HepG2 (cell line): ENCODE measurements around the gene FARSB. TPM values are rescaled to one million over a fixed set of nuclear protein-coding genes. Genes with fewer than 3 reads are reported as not detected.
A peak's percentile ranks its signal among the peaks of the same experiment; 100 is the strongest.

Experiments used
- ATAC-seq: fragments of 200-7000 bp; cut with Tn5 transposase; 3 replicates; pipeline ENCODE4 v1.9.1; 2020; ENCODE audit warnings: mild to moderate bottlenecking, moderate library complexity
- BruUV-seq: library from RNA; stranded (reverse); fragments of 400-500 nt; replicated peaks from 2 replicates; lab custom pipeline; 2021; lab: Mats Ljungman, UMichigan
- CTCF ChIA-PET: fragments of 300-600 bp; formaldehyde crosslinking; extraction: SDS; loops from one replicate; lab custom pipeline; 2021; ENCODE audit warnings: low total read pairs, inconsistent platforms, low intra/inter-chr PET ratio; lab: Yijun Ruan, JAX
- POLR2A ChIA-PET: fragments of 350-600 bp; sonication (Branson Sonifier 250); formaldehyde crosslinking; loops from one replicate; lab custom pipeline; 2020; ENCODE audit warnings: antibody characterized with exemption, inconsistent platforms; lab: Yijun Ruan, JAX
- DNase-seq: peaks from one replicate; pipeline ENCODE4 v3.0.0-alpha.2; 2015; ENCODE audit warnings: low spot score
- FAIRE-seq: peaks from 3 replicates; lab custom pipeline; 2011; peaks lifted over from hg19 to GRCh38; lab: Jason Lieb, UNC
- H2AFZ ChIP-seq: one replicate; pipeline ENCODE4 v1.6.1; 2011; ENCODE audit warnings: low read length, inconsistent platforms
- H3K27ac ChIP-seq: fragments of 300-600 bp; 3 replicates; pipeline ENCODE4 v1.8.0; 2011; ENCODE audit warnings: mixed run types, mild to moderate bottlenecking, mixed read lengths, low read length, inconsistent platforms; ENCODE audit not compliant: insufficient read depth; ENCODE audit errors: extremely low read length
- H3K27me3 ChIP-seq, 2 experiments: fragments of 200-600 bp in 1 of 2; 2 replicates in 1 of 2; 3 replicates in 1 of 2; pipeline versions ENCODE4 v1.6.0 to v1.8.0; 2011; ENCODE audit warnings: low read length in 2 of 2, mild to moderate bottlenecking in 2 of 2, moderate library complexity in 2 of 2, inconsistent platforms in 1 of 2; ENCODE audit not compliant: insufficient read depth in 2 of 2, control insufficient read depth in 1 of 2
- H3K36me3 ChIP-seq, 2 experiments: fragments of 200-600 bp in 1 of 2; replicated peaks in 1 of 2; 2 replicates in 1 of 2; 3 replicates in 1 of 2; pipeline versions ENCODE4 v1.5.1 to v1.8.0; 2011; ENCODE audit warnings: low read length in 2 of 2, inconsistent platforms in 1 of 2; ENCODE audit not compliant: insufficient read depth in 2 of 2, control insufficient read depth in 1 of 2
- H3K4me1 ChIP-seq: 2 replicates; pipeline ENCODE4 v1.5.1; 2012; ENCODE audit warnings: low read length, inconsistent platforms; ENCODE audit not compliant: insufficient read depth
- H3K4me2 ChIP-seq: 2 replicates; pipeline ENCODE4 v1.6.0; 2011; ENCODE audit warnings: low read depth, low read length, inconsistent platforms
- H3K4me3 ChIP-seq, 3 experiments: fragments of 200-600 bp in 1 of 3; sonication (generic), shearing (Covaris generic) in 1 of 3; replicated peaks in 1 of 3; 2 replicates each; pipeline ENCODE4 v1.5.1; 2011 to 2016; ENCODE audit warnings: low read length in 3 of 3, inconsistent platforms in 2 of 3, low read depth in 2 of 3, mild to moderate bottlenecking in 2 of 3, control low read depth in 1 of 3, mixed read lengths in 1 of 3; ENCODE audit not compliant: insufficient read depth in 1 of 3
- H3K79me2 ChIP-seq: one replicate; pipeline ENCODE4 v1.6.1; 2011; ENCODE audit warnings: low read length, inconsistent platforms; ENCODE audit not compliant: insufficient read depth
- H3K9ac ChIP-seq: 2 replicates; pipeline ENCODE4 v1.6.0; 2011; ENCODE audit warnings: mild to moderate bottlenecking, low read depth, low read length, inconsistent platforms; ENCODE audit not compliant: insufficient read depth
- H3K9me3 ChIP-seq: 2 replicates; pipeline ENCODE4 v1.5.1; 2012; ENCODE audit warnings: mild to moderate bottlenecking, low read length
- H4K20me1 ChIP-seq: 2 replicates; pipeline ENCODE4 v1.6.0; 2011; ENCODE audit warnings: inconsistent platforms, mild to moderate bottlenecking, low read length, moderate library complexity; ENCODE audit not compliant: insufficient read depth
- BRCA1 ChIP-seq: sonication (generic); formaldehyde crosslinking; IDR thresholded peaks from 2 replicates; pipeline ENCODE4 v1.4.0; 2020; ENCODE audit warnings: missing genetic modification reagents
- FOXK2 ChIP-seq: fragments of 450-650 bp; IDR thresholded peaks from 2 replicates; pipeline ENCODE4 v1.6.1; 2016
- FOXO1 ChIP-seq: sonication (generic); formaldehyde crosslinking; IDR thresholded peaks from 2 replicates; pipeline ENCODE4 v1.4.0; 2020; ENCODE audit warnings: missing genetic modification reagents
- GTF2F1 ChIP-seq: fragments of 150-350 bp; IDR thresholded peaks from 2 replicates; pipeline ENCODE4 v1.6.1; 2014; ENCODE audit warnings: low read length
- NFRKB ChIP-seq: fragments of 450-650 bp; IDR thresholded peaks from 2 replicates; pipeline ENCODE4 v1.6.1; 2017
- NKX3-1 ChIP-seq: sonication (generic); formaldehyde crosslinking; IDR thresholded peaks from 2 replicates; pipeline ENCODE4 v1.5.0; 2020; ENCODE audit warnings: missing genetic modification reagents
- RAD21 ChIP-seq: fragments of 450-650 bp; formaldehyde crosslinking; IDR thresholded peaks from 2 replicates; pipeline ENCODE4 v1.5.0; 2020; ENCODE audit warnings: mild to moderate bottlenecking
- RXRB ChIP-seq: IDR thresholded peaks from 2 replicates; pipeline ENCODE4 v1.6.1; 2016; ENCODE audit warnings: borderline replicate concordance, missing genetic modification reagents, missing compliant biosample characterization
- ZEB1 ChIP-seq: IDR thresholded peaks from 2 replicates; pipeline ENCODE4 v1.6.1; 2012; ENCODE audit warnings: mild to moderate bottlenecking, low read depth, inconsistent platforms; ENCODE audit not compliant: insufficient replicate concordance
- ZMYM4 ChIP-seq: sonication (generic); formaldehyde crosslinking; IDR thresholded peaks from 2 replicates; pipeline ENCODE4 v1.8.1; 2023; ENCODE audit warnings: mild to moderate bottlenecking, missing genetic modification reagents
- ZNF124 ChIP-seq: sonication (generic); formaldehyde crosslinking; IDR thresholded peaks from 2 replicates; pipeline ENCODE4 v1.4.0; 2020; ENCODE audit warnings: missing genetic modification reagents
- ZNF572 ChIP-seq: sonication (generic); formaldehyde crosslinking; IDR thresholded peaks from 2 replicates; pipeline ENCODE4 v1.5.1; 2020; ENCODE audit warnings: mild to moderate bottlenecking, missing genetic modification reagents
- ZNF619 ChIP-seq: sonication (generic); formaldehyde crosslinking; IDR thresholded peaks from 2 replicates; pipeline ENCODE4 v1.4.0; 2020; ENCODE audit warnings: mild to moderate bottlenecking, missing genetic modification reagents
- ZNF850 ChIP-seq: sonication (generic); formaldehyde crosslinking; conservative IDR thresholded peaks from 2 replicates; pipeline ENCODE4 v1.9.0; 2021; ENCODE audit warnings: mild to moderate bottlenecking, missing genetic modification reagents
- ZSCAN12 ChIP-seq: sonication (generic); formaldehyde crosslinking; IDR thresholded peaks from 2 replicates; pipeline ENCODE4 v1.9.0; 2021; ENCODE audit warnings: mild to moderate bottlenecking, missing genetic modification reagents
- WGBS: methylation state at CpG from one replicate; pipeline ENCODE4 v1.1.6; 2017; ENCODE audit warnings: low lambda C conversion rate; 5-methylcytosine and 5-hydroxymethylcytosine counted together
- in situ Hi-C: cut with HindIII; loops from 2 replicates; pipeline ENCODE4 v1.10.0; 2017; ENCODE audit warnings: low pct_unique_long_range_greater_than_20kb; ENCODE audit not compliant: extremely low pct_ligation_motif_present
- intact Hi-C: fragments of 100-400 bp; cut with micrococcal nuclease; formaldehyde crosslinking; loops from one replicate; pipeline ENCODE4 v1.10.0; 2022; ENCODE audit not compliant: unreplicated experiment
- polyA plus RNA-seq, 8 experiments: library from polyadenylated mRNA; depleted of rRNA in 3 of 8; stranded (reverse) in 7 of 8; unstranded in 1 of 8; fragments of >200 nt; fragmentation: Illumina TruSeq in 4 of 8; extraction: Trizol in 4 of 8; gene quantifications; 2 replicates each; pipeline versions ENCODE4 v1.2.1 to v1.2.3, GENCODE V29; 2011 to 2016; ENCODE audit warnings: low read depth in 4 of 8, missing spikeins in 1 of 8, mixed read lengths in 1 of 8; ENCODE audit not compliant: insufficient read depth in 1 of 8
- total RNA-seq, 5 experiments: library from RNA; depleted of rRNA; stranded (reverse); fragments of >200 nt; fragmentation: Illumina TruSeq; extraction: Trizol; gene quantifications; 2 replicates each; pipeline ENCODE4 v1.2.3, GENCODE V29; 2016; ENCODE audit warnings: low read depth in 1 of 5
- TF ChIP-seq, protein P1 (sequence below): sonication (generic); formaldehyde crosslinking; IDR thresholded peaks from 2 replicates; pipeline ENCODE4 v1.5.0; 2020; ENCODE audit warnings: mild to moderate bottlenecking, missing genetic modification reagents, borderline replicate concordance
- TF ChIP-seq, protein P2 (sequence below): sonication (generic); formaldehyde crosslinking; conservative IDR thresholded peaks from 2 replicates; pipeline ENCODE4 v1.4.0; 2020; ENCODE audit warnings: mild to moderate bottlenecking, missing genetic modification reagents, moderate library complexity
- TF ChIP-seq, protein P3 (sequence below): sonication (generic); formaldehyde crosslinking; IDR thresholded peaks from 2 replicates; pipeline ENCODE4 v1.4.0; 2020; ENCODE audit warnings: low read depth, mild to moderate bottlenecking, missing genetic modification reagents
- TF ChIP-seq, protein P4 (sequence below): sonication (generic); formaldehyde crosslinking; conservative IDR thresholded peaks from 2 replicates; pipeline ENCODE4 v1.4.0; 2020; ENCODE audit warnings: missing genetic modification reagents

Gene FARSB
- total and polyA plus RNA-seq, 2 of the 13 experiments (the other 11 are each of a cell fraction or from before 2014, with no cell fraction given), result 23.3 to 45.9 TPM

DNA sequence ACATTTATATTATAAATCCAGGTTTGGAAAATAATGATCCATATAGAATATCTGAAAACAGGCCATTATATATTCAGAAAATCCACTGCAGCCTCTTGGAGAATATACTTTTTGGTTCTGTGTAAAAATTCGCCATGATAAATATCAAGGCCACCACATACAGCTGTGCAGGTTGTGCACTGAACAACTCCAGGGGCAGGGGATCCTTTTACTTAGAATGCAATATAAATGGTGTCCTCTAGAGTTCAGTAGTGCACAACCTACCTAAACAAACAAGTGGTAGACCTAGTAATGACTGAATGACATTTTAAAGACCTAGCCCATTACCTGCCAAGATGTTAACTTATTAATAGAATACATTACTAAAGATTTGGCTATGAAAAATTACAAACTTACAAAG is 37.9 kb upstream of the FARSB start:
- no peak overlapping the region for H3K4me2 ChIP-seq
- H3K27me3 ChIP-seq, result no peaks in the 10 kb centered on the region
- no peaks in the 10 kb centered on the region for H3K9me3 ChIP-seq
- H3K9ac ChIP-seq, result no peak overlapping the region
- ATAC-seq, result peak; percentile 84
- H2AFZ ChIP-seq, result no peak overlapping the region
- FAIRE-seq, result peak; percentile 86
- in situ Hi-C loops, result loop anchor here (5.0 to 25.0 kb wide), 2 partner anchors 208 to 393 kb away; no protein-coding TSS in a partner anchor
- 38% methylated on average over 1 of the region's 1 CpG for WGBS
- BruUV-seq, result no TSS peak
- no peaks in the 10 kb centered on the region for H3K4me1 ChIP-seq
- H3K4me3 ChIP-seq, result no peak overlapping the region
- H3K36me3 ChIP-seq, result no peaks in the 10 kb centered on the region; a peak in 1 of 5 replicates
- no peak overlapping the region for H3K27ac ChIP-seq
- intact Hi-C loops, result loop anchor here (1.0 to 2.0 kb wide), 3 partner anchors 15 to 209 kb away; no protein-coding TSS in a partner anchor
- POLR2A ChIA-PET, result no interaction called here
- no peaks in the 10 kb centered on the region for H3K79me2 ChIP-seq
- H4K20me1 ChIP-seq, result no peaks in the 10 kb centered on the region
- CTCF ChIA-PET, result interaction anchor here (2.3 to 2.5 kb wide), 2 partner anchors 210 to 245 kb away, joined by 13 to 15 read pairs; no protein-coding TSS in a partner anchor
- DNase-seq, result peak; percentile 63
- TF ChIP-seq GTF2F1 (no peak), ZNF124 (no peak), NKX3-1 (CRISPR knock-in tag) (no peak), ZNF619 (CRISPR knock-in tag) (no peak), NFRKB (no peak), ZSCAN12 (CRISPR knock-in tag) (no peak), BRCA1 (CRISPR knock-in tag) (no peak), RAD21 (CRISPR knock-in tag) (peak; percentile 70), FOXO1 (CRISPR knock-in tag) (no peak), ZNF572 (CRISPR knock-in tag) (no peak), ZNF850 (CRISPR knock-in tag) (no peak), FOXK2 (no peak), ZMYM4 (CRISPR knock-in tag) (peak; percentile 36; the same call in 1 of the 2 replicates), RXRB (CRISPR knock-in tag) (no peak), ZEB1 (no peak)
- TF ChIP-seq, protein P1, sequence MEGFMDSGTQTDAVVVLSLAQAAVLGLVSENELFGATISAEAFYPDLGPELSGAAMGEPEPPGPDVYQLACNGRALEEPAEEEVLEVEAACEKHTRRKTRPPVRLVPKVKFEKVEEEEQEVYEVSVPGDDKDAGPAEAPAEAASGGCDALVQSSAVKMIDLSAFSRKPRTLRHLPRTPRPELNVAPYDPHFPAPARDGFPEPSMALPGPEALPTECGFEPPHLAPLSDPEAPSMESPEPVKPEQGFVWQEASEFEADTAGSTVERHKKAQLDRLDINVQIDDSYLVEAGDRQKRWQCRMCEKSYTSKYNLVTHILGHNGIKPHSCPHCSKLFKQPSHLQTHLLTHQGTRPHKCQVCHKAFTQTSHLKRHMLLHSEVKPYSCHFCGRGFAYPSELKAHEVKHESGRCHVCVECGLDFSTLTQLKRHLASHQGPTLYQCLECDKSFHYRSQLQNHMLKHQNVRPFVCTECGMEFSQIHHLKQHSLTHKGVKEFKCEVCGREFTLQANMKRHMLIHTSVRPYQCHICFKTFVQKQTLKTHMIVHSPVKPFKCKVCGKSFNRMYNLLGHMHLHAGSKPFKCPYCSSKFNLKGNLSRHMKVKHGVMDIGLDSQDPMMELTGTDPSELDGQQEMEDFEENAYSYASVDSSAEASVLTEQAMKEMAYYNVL (CRISPR knock-in tag), result no peak
- TF ChIP-seq, protein P2, sequence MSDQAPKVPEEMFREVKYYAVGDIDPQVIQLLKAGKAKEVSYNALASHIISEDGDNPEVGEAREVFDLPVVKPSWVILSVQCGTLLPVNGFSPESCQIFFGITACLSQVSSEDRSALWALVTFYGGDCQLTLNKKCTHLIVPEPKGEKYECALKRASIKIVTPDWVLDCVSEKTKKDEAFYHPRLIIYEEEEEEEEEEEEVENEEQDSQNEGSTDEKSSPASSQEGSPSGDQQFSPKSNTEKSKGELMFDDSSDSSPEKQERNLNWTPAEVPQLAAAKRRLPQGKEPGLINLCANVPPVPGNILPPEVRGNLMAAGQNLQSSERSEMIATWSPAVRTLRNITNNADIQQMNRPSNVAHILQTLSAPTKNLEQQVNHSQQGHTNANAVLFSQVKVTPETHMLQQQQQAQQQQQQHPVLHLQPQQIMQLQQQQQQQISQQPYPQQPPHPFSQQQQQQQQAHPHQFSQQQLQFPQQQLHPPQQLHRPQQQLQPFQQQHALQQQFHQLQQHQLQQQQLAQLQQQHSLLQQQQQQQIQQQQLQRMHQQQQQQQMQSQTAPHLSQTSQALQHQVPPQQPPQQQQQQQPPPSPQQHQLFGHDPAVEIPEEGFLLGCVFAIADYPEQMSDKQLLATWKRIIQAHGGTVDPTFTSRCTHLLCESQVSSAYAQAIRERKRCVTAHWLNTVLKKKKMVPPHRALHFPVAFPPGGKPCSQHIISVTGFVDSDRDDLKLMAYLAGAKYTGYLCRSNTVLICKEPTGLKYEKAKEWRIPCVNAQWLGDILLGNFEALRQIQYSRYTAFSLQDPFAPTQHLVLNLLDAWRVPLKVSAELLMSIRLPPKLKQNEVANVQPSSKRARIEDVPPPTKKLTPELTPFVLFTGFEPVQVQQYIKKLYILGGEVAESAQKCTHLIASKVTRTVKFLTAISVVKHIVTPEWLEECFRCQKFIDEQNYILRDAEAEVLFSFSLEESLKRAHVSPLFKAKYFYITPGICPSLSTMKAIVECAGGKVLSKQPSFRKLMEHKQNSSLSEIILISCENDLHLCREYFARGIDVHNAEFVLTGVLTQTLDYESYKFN (CRISPR knock-in tag), result 0 out of 2 replicates have a peak, but pooled peaks have one; percentile 30
- TF ChIP-seq, protein P3, sequence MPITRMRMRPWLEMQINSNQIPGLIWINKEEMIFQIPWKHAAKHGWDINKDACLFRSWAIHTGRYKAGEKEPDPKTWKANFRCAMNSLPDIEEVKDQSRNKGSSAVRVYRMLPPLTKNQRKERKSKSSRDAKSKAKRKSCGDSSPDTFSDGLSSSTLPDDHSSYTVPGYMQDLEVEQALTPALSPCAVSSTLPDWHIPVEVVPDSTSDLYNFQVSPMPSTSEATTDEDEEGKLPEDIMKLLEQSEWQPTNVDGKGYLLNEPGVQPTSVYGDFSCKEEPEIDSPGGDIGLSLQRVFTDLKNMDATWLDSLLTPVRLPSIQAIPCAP (CRISPR knock-in tag), result no peak
- TF ChIP-seq, protein P4, sequence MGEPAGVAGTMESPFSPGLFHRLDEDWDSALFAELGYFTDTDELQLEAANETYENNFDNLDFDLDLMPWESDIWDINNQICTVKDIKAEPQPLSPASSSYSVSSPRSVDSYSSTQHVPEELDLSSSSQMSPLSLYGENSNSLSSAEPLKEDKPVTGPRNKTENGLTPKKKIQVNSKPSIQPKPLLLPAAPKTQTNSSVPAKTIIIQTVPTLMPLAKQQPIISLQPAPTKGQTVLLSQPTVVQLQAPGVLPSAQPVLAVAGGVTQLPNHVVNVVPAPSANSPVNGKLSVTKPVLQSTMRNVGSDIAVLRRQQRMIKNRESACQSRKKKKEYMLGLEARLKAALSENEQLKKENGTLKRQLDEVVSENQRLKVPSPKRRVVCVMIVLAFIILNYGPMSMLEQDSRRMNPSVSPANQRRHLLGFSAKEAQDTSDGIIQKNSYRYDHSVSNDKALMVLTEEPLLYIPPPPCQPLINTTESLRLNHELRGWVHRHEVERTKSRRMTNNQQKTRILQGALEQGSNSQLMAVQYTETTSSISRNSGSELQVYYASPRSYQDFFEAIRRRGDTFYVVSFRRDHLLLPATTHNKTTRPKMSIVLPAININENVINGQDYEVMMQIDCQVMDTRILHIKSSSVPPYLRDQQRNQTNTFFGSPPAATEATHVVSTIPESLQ (CRISPR knock-in tag), result no peak
